Sigmoid colon (tissue), 3 donors: ENCODE measurements around the gene SLITRK3.

Source experiments
- POLR2A ChIP-seq, 2 donors: fragments of 450-650 bp; IDR thresholded peaks; one replicate each; pipeline ENCODE4 v1.6.1; 2016; ENCODE audit warnings: antibody characterized with exemption in 2 of 2, mild to moderate bottlenecking in 2 of 2, moderate library complexity in 2 of 2
- TF ChIP-seq, protein P1 (sequence below), 4 experiments: fragments of 450-650 bp in 3 of 4; fragments of 200-600 bp in 1 of 4; IDR thresholded peaks; one replicate each; pipeline ENCODE4 v1.5.1; 2016 to 2019; ENCODE audit warnings: antibody characterized with exemption in 4 of 4, mild to moderate bottlenecking in 3 of 4, moderate library complexity in 2 of 4

DNA sequence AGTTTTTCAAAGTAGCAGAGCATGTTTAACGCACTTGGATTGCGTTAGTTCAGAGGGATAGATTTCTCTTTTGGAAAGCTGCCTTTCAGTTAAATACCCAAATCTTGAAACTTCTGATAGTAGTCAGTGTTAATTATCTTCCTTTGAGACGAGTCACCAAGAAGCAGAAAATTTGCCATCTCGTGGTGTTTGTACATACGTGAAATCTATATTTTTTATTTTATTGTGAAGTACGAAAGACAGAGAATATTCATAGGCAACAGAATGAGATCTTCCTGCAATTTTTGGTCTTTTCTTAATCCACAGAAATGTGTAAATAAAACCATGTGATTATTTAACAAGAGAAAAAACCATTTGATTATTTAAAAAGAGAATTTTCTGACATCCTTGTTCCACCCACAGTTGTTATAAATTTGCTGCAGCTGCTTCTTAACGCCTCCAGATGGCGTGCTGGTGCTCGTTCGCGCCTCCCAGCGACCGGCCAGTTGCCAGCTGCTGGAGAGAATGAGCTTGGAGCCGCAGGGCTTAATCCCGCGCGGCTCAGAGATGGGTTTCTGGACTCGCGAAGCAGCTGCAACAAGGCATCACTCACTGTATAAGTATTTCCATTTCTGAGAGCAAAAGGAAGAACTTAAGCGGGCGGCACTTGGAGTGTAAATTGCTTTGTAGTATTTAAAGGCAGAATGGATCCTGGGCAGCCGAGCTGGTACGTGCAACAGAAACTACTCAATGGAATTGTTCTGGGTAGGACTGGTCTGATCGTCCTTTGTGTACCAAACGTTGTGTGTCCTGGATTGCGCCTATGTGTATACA is 10.5 kb upstream of the SLITRK3 start:
- TF ChIP-seq, protein P1, sequence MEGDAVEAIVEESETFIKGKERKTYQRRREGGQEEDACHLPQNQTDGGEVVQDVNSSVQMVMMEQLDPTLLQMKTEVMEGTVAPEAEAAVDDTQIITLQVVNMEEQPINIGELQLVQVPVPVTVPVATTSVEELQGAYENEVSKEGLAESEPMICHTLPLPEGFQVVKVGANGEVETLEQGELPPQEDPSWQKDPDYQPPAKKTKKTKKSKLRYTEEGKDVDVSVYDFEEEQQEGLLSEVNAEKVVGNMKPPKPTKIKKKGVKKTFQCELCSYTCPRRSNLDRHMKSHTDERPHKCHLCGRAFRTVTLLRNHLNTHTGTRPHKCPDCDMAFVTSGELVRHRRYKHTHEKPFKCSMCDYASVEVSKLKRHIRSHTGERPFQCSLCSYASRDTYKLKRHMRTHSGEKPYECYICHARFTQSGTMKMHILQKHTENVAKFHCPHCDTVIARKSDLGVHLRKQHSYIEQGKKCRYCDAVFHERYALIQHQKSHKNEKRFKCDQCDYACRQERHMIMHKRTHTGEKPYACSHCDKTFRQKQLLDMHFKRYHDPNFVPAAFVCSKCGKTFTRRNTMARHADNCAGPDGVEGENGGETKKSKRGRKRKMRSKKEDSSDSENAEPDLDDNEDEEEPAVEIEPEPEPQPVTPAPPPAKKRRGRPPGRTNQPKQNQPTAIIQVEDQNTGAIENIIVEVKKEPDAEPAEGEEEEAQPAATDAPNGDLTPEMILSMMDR (IDR thresholded peaks at IDR 0.05) = peak in 3 of 4 experiments; percentile 50 to 84 (median 54)
- TF ChIP-seq POLR2A (IDR thresholded peaks at IDR 0.05) = no peak
